Heart right ventricle (tissue), 16 donors: ENCODE measurements around the gene PHLDA3. TPM values are rescaled to one million over a fixed set of nuclear protein-coding genes. Genes with fewer than 3 reads are reported as not detected.

Experiments
- ATAC-seq, 8 donors: fragments of 200-7000 bp; cut with Tn5 transposase; one replicate each; pipeline ENCODE4 v1.9.1; 2020; ENCODE audit warnings: mild to moderate bottlenecking in 8 of 8, moderate library complexity in 8 of 8, moderate number of reproducible peaks in 1 of 8
- DNase-seq, 2 donors: peaks; one replicate each; pipeline ENCODE4 v3.0.0-alpha.2; 2020
- H3K27ac ChIP-seq, 10 donors: fragments of 200-600 bp; sonication (generic) in 2 of 10; one replicate each; pipeline versions ENCODE4 v1.5.0 to v1.8.0; 2020 to 2022; ENCODE audit warnings: mild to moderate bottlenecking in 3 of 10
- H3K27me3 ChIP-seq, 7 donors: fragments of 200-600 bp; one replicate each; pipeline ENCODE4 v1.8.0; 2021 to 2022; ENCODE audit warnings: mild to moderate bottlenecking in 2 of 7
- H3K36me3 ChIP-seq, 9 donors: fragments of 200-600 bp; sonication (generic) in 1 of 9; one replicate each; pipeline versions ENCODE4 v1.5.0 to v1.8.0; 2020 to 2022; ENCODE audit warnings: mild to moderate bottlenecking in 2 of 9
- H3K4me1 ChIP-seq, 9 donors: fragments of 200-600 bp; sonication (generic) in 1 of 9; one replicate each; pipeline versions ENCODE4 v1.5.0 to v1.8.0; 2020 to 2022; ENCODE audit warnings: mild to moderate bottlenecking in 4 of 9
- H3K4me3 ChIP-seq, 10 donors: fragments of 200-600 bp; sonication (generic) in 2 of 10; one replicate each; pipeline versions ENCODE4 v1.5.0 to v1.8.0; 2020 to 2022; ENCODE audit warnings: mild to moderate bottlenecking in 7 of 10, moderate library complexity in 2 of 10
- H3K9me3 ChIP-seq, 11 donors: fragments of 200-600 bp in 10 of 11; sonication (generic) in 2 of 11; one replicate each; pipeline versions ENCODE4 v1.5.0 to v1.8.0; 2013 to 2022; ENCODE audit warnings: mild to moderate bottlenecking in 2 of 11, control low read depth in 1 of 11, moderate library complexity in 1 of 11
- WGBS, 2 donors: extraction: QIAGEN DNeasy Blood & Tissue Kit; methylation state at CpG; one replicate each; pipeline ENCODE4 v1.1.7; 2013; ENCODE audit warnings: inconsistent platforms in 1 of 2; 5-methylcytosine and 5-hydroxymethylcytosine counted together
- intact Hi-C, 10 donors: fragments of 100-400 bp; cut with DNase I; formaldehyde crosslinking; loops; one replicate each; pipeline versions ENCODE4 v1.11.1 to v1.14.2; 2022
- long read RNA-seq, 3 donors: library from polyadenylated mRNA; unstranded; transcript quantifications; one replicate each; pipeline ENCODE4 v2.0.0, GENCODE V29; 2020 to 2021
- polyA plus RNA-seq, 2 donors: library from polyadenylated mRNA; stranded (reverse); fragments of 200-250 nt; gene quantifications; one replicate each; pipeline ENCODE4 v1.2.3, GENCODE V29; 2013
- total RNA-seq, 10 donors: library from RNA; stranded (reverse); fragmentation: NEBNext Ultra II Directional in 3 of 10; extraction: Animal tissue kit (Norgen Biotek cat#: 25700) in 3 of 10; gene quantifications; one replicate each; pipeline versions ENCODE4 v1.2.1 to v1.2.4, GENCODE V29; 2021 to 2023
- TF ChIP-seq, protein P1 (sequence below), 9 donors: fragments of 200-600 bp; sonication (generic) in 2 of 9; IDR thresholded peaks; one replicate each; pipeline versions ENCODE4 v1.5.0 to v1.8.0; 2021 to 2022; ENCODE audit warnings: antibody characterized with exemption in 9 of 9, mild to moderate bottlenecking in 5 of 9, moderate library complexity in 1 of 9
- donor health status: Arrhythmogenic right ventricular cardiomyopathy.
- donor health status: ischemic (EF 13 %, LVEDD 7.1; RV severe dilation, severe dysfunction).
- donor health status: healthy with polysubstance abuse.
- donor health status: DM: no; HTN: yes; CAD: no.
- donor health status: DM: no; HTN: no; CAD: no.
- donor health status: ischemic (EF 25% LVEDD 6.9; RV normal size, moderate dysfunction).
- donor health status: ischemic (EF 25% LVEDD 5.7; RV mildly dilated, moderate dysfunction).
- donor health status: healthy.
- donor health status: DM: yes; HTN: yes; CAD: no.
- donor health status: Ischemic cardiomyopathy.
- donor health status: ischemic (EF 35%, LVEDD 5.7; RV mildly dilated, moderate dysfunction).
- donor health status: nonischemic (EF 11% LVEDD 7.7; RV severe dilation, severe dysfunction).
- donor health status: DM: yes; HTN: yes; CAD: no.
- donor health status: PGD.
- donor health status: ischemic (EF 29% LVEDD 5.4; RV normal size, mild dysfunction).
- donor health status: nonischemic (EF 23%, LVEDD 6.1; RV moderate dilation, normal function).

Gene PHLDA3
- 10 to 100 TPM; 14.4 to 40.0 (median 23.6) TPM for total RNA-seq
- polyA plus RNA-seq, result 10 to 100 TPM; 20.8 to 35.6 TPM
- long read RNA-seq, donor 1, transcript PHLDA3-202 (2 exons, 2,640 nt), result major isoform, 43 of 48 reads
- long read RNA-seq, donor 1, partial matches to known transcripts, result 0 of 48 reads
- long read RNA-seq, donor 1, other reads (novel, unspliced or antisense), result 5 of 48 reads
- long read RNA-seq, donor 2, transcript PHLDA3-202 (2 exons, 2,640 nt), result major isoform, 34 of 38 reads
- long read RNA-seq, donor 2, partial matches to known transcripts, result 0 of 38 reads
- long read RNA-seq, donor 2, other reads (novel, unspliced or antisense), result 4 of 38 reads
- long read RNA-seq, donor 3, partial matches to known transcripts, result 0 of 6 reads
- long read RNA-seq, donor 3, other reads (novel, unspliced or antisense), result 2 of 6 reads

- Histone ChIP-seq H3K9me3 (no peaks in the 10 kb centered on the region), H3K4me3 (peak within 1 kb of the TSS; percentile 65 to 99 (median 84)), H3K4me1 (peaks cover 0 to 41% (median 24%) of the 10 kb centered on the region in 9 donors), H3K36me3 (peaks cover 0 to 23% (median 19%) of the 10 kb centered on the region in 9 donors), H3K27ac (peak within 1 kb of the TSS; percentile 84 to 97 (median 94)), H3K27me3 (peaks cover 0 to 25% (median 0%) of the 10 kb centered on the region in 7 donors)
- intact Hi-C loops, result loop anchor here in 1 of 10 donors (2.0 kb wide), 1 partner anchor 18 kb away; no protein-coding TSS in a partner anchor
- ATAC-seq, result peak; percentile 81 to 91 (median 86)
- peak; percentile 87 for DNase-seq
- TF ChIP-seq, protein P1, sequence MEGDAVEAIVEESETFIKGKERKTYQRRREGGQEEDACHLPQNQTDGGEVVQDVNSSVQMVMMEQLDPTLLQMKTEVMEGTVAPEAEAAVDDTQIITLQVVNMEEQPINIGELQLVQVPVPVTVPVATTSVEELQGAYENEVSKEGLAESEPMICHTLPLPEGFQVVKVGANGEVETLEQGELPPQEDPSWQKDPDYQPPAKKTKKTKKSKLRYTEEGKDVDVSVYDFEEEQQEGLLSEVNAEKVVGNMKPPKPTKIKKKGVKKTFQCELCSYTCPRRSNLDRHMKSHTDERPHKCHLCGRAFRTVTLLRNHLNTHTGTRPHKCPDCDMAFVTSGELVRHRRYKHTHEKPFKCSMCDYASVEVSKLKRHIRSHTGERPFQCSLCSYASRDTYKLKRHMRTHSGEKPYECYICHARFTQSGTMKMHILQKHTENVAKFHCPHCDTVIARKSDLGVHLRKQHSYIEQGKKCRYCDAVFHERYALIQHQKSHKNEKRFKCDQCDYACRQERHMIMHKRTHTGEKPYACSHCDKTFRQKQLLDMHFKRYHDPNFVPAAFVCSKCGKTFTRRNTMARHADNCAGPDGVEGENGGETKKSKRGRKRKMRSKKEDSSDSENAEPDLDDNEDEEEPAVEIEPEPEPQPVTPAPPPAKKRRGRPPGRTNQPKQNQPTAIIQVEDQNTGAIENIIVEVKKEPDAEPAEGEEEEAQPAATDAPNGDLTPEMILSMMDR (IDR thresholded peaks at IDR 0.05), result peak in 1 of 9 donors; percentile 5
- WGBS, 2 donors, result 0 to 2% methylated on average over 67 to 76 of the region's 76 CpGs
Measured at GRCh38 chr1:201468844-201469644, at the start of gene PHLDA3. Gene PHLDA3 (minus strand): TSS chr1:201469188. CDS start chr1:201468786, 402 bp downstream.

DNA sequence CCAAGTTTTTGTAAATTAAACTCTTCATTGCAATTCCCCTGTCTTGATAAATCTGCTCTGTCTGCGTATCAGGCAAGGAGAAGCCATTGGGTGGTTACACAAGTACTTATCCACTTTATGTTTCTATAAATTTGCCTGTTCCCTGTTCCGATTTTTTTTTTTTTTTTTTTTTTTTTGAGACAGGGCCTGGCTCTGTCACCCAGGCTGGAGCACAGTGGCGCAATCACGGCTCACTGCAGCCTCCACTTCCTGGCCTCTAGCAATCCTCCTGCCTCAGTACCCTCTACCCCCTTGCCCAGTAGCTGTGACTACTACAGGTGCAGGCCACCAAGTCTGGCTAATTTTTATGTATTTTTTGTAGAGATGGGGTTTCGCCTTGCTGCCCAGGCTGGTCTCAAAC lies 49.1 kb upstream of the PHLDA3 start:
- intact Hi-C loops, result loop anchor here in 1 of 10 donors (5.0 kb wide), 1 partner anchor 36 kb away; no protein-coding TSS in a partner anchor
- TF ChIP-seq, protein P1 (IDR thresholded peaks at IDR 0.05), result no peak
- peaks cover 0 to 2% (median 0%) of the 10 kb centered on the region in 11 donors for H3K9me3 ChIP-seq
- H3K27ac ChIP-seq, result no peak overlapping the region
- peaks cover 0 to 6% (median 0%) of the 10 kb centered on the region in 9 donors for H3K36me3 ChIP-seq
- ATAC-seq (no peak), DNase-seq (no peak)
- no peak overlapping the region for H3K4me3 ChIP-seq
- no peaks in the 10 kb centered on the region for H3K27me3 ChIP-seq
- peaks cover 0 to 7% (median 4%) of the 10 kb centered on the region in 9 donors for H3K4me1 ChIP-seq
- 94 to 95% methylated on average over 5 of the region's 5 CpGs for WGBS, 2 donors

GRCh38 chr1:201517631-201518030 lies 48.6 kb upstream of the PHLDA3 start:
- H3K27me3 ChIP-seq, result no peaks in the 10 kb centered on the region
- H3K27ac ChIP-seq, result no peak overlapping the region
- H3K9me3 ChIP-seq, result no peaks in the 10 kb centered on the region
- H3K4me1 ChIP-seq, result peaks cover 2 to 12% (median 8%) of the 10 kb centered on the region in 9 donors
- H3K4me3 ChIP-seq, result no peak overlapping the region
- no peak for DNase-seq
- 83 to 89% methylated on average over 7 of the region's 7 CpGs for WGBS, 2 donors
- ATAC-seq, result no peak
- peaks cover 0 to 6% (median 0%) of the 10 kb centered on the region in 9 donors for H3K36me3 ChIP-seq
- TF ChIP-seq, protein P1 (IDR thresholded peaks at IDR 0.05), result no peak
- intact Hi-C loops, result loop anchor here in 1 of 10 donors (5.0 kb wide), 1 partner anchor 35 kb away; no protein-coding TSS in a partner anchor
